Activated T-cell treated with anti-CD3 and anti-CD28 coated beads, Interleukin-2, amount 50 U/mL, for 4 hours (primary cell): Measurements from ENCODE around the gene ISOC2. TPM values are rescaled to one million over a fixed set of nuclear protein-coding genes. Genes with fewer than 3 reads are reported as not detected.

Experiments used
- ATAC-seq, 2 donors: fragments of 200-7000 bp; cut with Tn5 transposase; one replicate each; pipeline ENCODE4 v1.10.0; 2021
- DNase-seq: peaks from one replicate; pipeline ENCODE4 v3.0.0-alpha.2; 2020
- H3K27me3 Mint-ChIP-seq: one replicate; pipeline ENCODE4 v1.8.0; 2021; ENCODE audit warnings: low read depth, mixed read lengths
- H3K36me3 Mint-ChIP-seq: one replicate; pipeline ENCODE4 v1.8.0; 2022; ENCODE audit warnings: mixed read lengths; ENCODE audit not compliant: insufficient read depth
- H3K4me1 Mint-ChIP-seq: one replicate; pipeline ENCODE4 v1.8.0; 2021; ENCODE audit warnings: low read depth, mixed read lengths
- H3K4me3 Mint-ChIP-seq: one replicate; pipeline ENCODE4 v1.8.0; 2021; ENCODE audit warnings: mild to moderate bottlenecking, moderate library complexity, mixed read lengths
- H3K9me3 Mint-ChIP-seq: one replicate; pipeline ENCODE4 v1.8.0; 2021; ENCODE audit warnings: mixed read lengths
- total RNA-seq, 3 donors: library from RNA; stranded (reverse); gene quantifications; one replicate each; pipeline ENCODE4 v1.2.1, GENCODE V29; 2021

ISOC2 gene
- total RNA-seq, 3 donors from 2014 or later, result 63.2 to 65.1 (median 64.5) TPM

- Mint-ChIP-seq H3K9me3 (no peaks in the 10 kb centered on the region), H3K36me3 (peaks cover 2% of the 10 kb centered on the region), H3K27me3 (no peaks in the 10 kb centered on the region), H3K4me3 (no peak overlapping the region), H3K4me1 (peaks cover 27% of the 10 kb centered on the region)
- no peak for DNase-seq
- ATAC-seq, result no peak
Measured at GRCh38 chr19:55474269-55475265, 13.1 kb upstream of the ISOC2 start.

GRCh38 chr19:55473225-55474012 is 12.0 kb upstream of the ISOC2 start:
- Mint-ChIP-seq H3K36me3 (no peaks in the 10 kb centered on the region), H3K27me3 (no peaks in the 10 kb centered on the region), H3K9me3 (no peaks in the 10 kb centered on the region), H3K4me1 (peaks cover 16% of the 10 kb centered on the region), H3K4me3 (no peak overlapping the region)
- no peak for DNase-seq
- ATAC-seq, result no peak

- ATAC-seq, result no peak
- Mint-ChIP-seq H3K4me1 (peaks cover 10% of the 10 kb centered on the region), H3K4me3 (no peak overlapping the region), H3K9me3 (no peaks in the 10 kb centered on the region), H3K36me3 (no peaks in the 10 kb centered on the region), H3K27me3 (no peaks in the 10 kb centered on the region)
- no peak for DNase-seq
Measured at GRCh38 chr19:55472463-55472862, 11.0 kb upstream of the ISOC2 start.

GRCh38 chr19:55471266-55471665 is 9.8 kb upstream of the ISOC2 start:
- DNase-seq (no peak), ATAC-seq (no peak)
- Mint-ChIP-seq H3K9me3 (no peaks in the 10 kb centered on the region), H3K36me3 (no peaks in the 10 kb centered on the region), H3K4me3 (no peak overlapping the region), H3K4me1 (peaks cover 7% of the 10 kb centered on the region), H3K27me3 (no peaks in the 10 kb centered on the region)

GRCh38 chr19:55468054-55468393 is 6.6 kb upstream of the ISOC2 start:
- Mint-ChIP-seq H3K9me3 (no peaks in the 10 kb centered on the region), H3K36me3 (no peaks in the 10 kb centered on the region), H3K4me3 (no peak overlapping the region), H3K27me3 (no peaks in the 10 kb centered on the region), H3K4me1 (peaks cover 1% of the 10 kb centered on the region)
- no peak for DNase-seq
- ATAC-seq, result peak in 1 of 2 donors; percentile 14

- ATAC-seq (peak; percentile 95 to 96), DNase-seq (peak; percentile 63)
- Mint-ChIP-seq H3K27me3 (no peaks in the 10 kb centered on the region), H3K9me3 (no peaks in the 10 kb centered on the region), H3K4me1 (peaks cover 2% of the 10 kb centered on the region), H3K4me3 (no peak overlapping the region), H3K36me3 (no peaks in the 10 kb centered on the region)
Measured at GRCh38 chr19:55467236-55468053, 6.0 kb upstream of the ISOC2 start.

- ATAC-seq (no peak), DNase-seq (no peak)
- Mint-ChIP-seq H3K36me3 (no peaks in the 10 kb centered on the region), H3K27me3 (no peaks in the 10 kb centered on the region), H3K4me1 (peaks cover 11% of the 10 kb centered on the region), H3K9me3 (no peaks in the 10 kb centered on the region), H3K4me3 (no peak overlapping the region)
Measured at GRCh38 chr19:55466241-55466614, 4.8 kb upstream of the ISOC2 start.

- ATAC-seq (no peak), DNase-seq (no peak)
- Mint-ChIP-seq H3K36me3 (no peaks in the 10 kb centered on the region), H3K4me3 (no peak overlapping the region), H3K27me3 (no peaks in the 10 kb centered on the region), H3K4me1 (peaks cover 14% of the 10 kb centered on the region), H3K9me3 (no peaks in the 10 kb centered on the region)
Measured at GRCh38 chr19:55465460-55466240, 4.2 kb upstream of the ISOC2 start.

GRCh38 chr19:55464662-55465054 is 3.2 kb upstream of the ISOC2 start, which contains the start of gene C19orf85:
Gene C19orf85 (minus strand): TSS chr19:55464751. CDS start chr19:55464554, 197 bp downstream.
- peaks cover 20% of the 10 kb centered on the region for H3K4me1 Mint-ChIP-seq
- no peak for DNase-seq
- no peaks in the 10 kb centered on the region for H3K9me3 Mint-ChIP-seq
- no peaks in the 10 kb centered on the region for H3K36me3 Mint-ChIP-seq
- no peaks in the 10 kb centered on the region for H3K27me3 Mint-ChIP-seq
- no peak for ATAC-seq
- H3K4me3 Mint-ChIP-seq, result no peak within 1 kb of the TSS

- H3K4me1 Mint-ChIP-seq, result peaks cover 20% of the 10 kb centered on the region
- H3K9me3 Mint-ChIP-seq, result no peaks in the 10 kb centered on the region
- ATAC-seq, result no peak
- no peaks in the 10 kb centered on the region for H3K27me3 Mint-ChIP-seq
- no peak overlapping the region for H3K4me3 Mint-ChIP-seq
- H3K36me3 Mint-ChIP-seq, result no peaks in the 10 kb centered on the region
- DNase-seq, result no peak
Measured at GRCh38 chr19:55464039-55464661, 2.7 kb upstream of the ISOC2 start.

- H3K4me1 Mint-ChIP-seq, result peaks cover 20% of the 10 kb centered on the region
- H3K27me3 Mint-ChIP-seq, result no peaks in the 10 kb centered on the region
- no peak for DNase-seq
- H3K9me3 Mint-ChIP-seq, result no peaks in the 10 kb centered on the region
- ATAC-seq, result no peak
- no peaks in the 10 kb centered on the region for H3K36me3 Mint-ChIP-seq
- no peak overlapping the region for H3K4me3 Mint-ChIP-seq
Measured at GRCh38 chr19:55463583-55464031, 2.2 kb upstream of the ISOC2 start.

- H3K4me1 Mint-ChIP-seq, result peaks cover 19% of the 10 kb centered on the region
- H3K27me3 Mint-ChIP-seq, result no peaks in the 10 kb centered on the region
- H3K36me3 Mint-ChIP-seq, result no peaks in the 10 kb centered on the region
- H3K4me3 Mint-ChIP-seq, result peak overlapping the region; percentile 82
- H3K9me3 Mint-ChIP-seq, result no peaks in the 10 kb centered on the region
- no peak for DNase-seq
- no peak for ATAC-seq
Measured at GRCh38 chr19:55462722-55463121, 1.3 kb upstream of the ISOC2 start.

- ATAC-seq, result no peak
- no peak for DNase-seq
- Mint-ChIP-seq H3K4me3 (peak overlapping the region; percentile 82), H3K9me3 (no peaks in the 10 kb centered on the region), H3K36me3 (no peaks in the 10 kb centered on the region), H3K27me3 (no peaks in the 10 kb centered on the region), H3K4me1 (peaks cover 19% of the 10 kb centered on the region)
Measured at GRCh38 chr19:55461974-55462626, 658 bp upstream of the ISOC2 start.
